Measurements from ENCODE around the gene BCL2L14. TPM values are rescaled to one million over a fixed set of nuclear protein-coding genes. Genes with fewer than 3 reads are reported as not detected.

The BCL2L14 gene
- total RNA-seq, 4 donors from 2014 or later = 0.81 TPM; not detected in 3

GRCh38 chr12:12083688-12084087 is 12.9 kb downstream of the BCL2L14 start:
- intact Hi-C loops (cut with DNase I) = no loop called here
- Histone ChIP-seq H3K4me3 (replicated peaks in 1 of 3) (no peak overlapping the region), H3K27ac (no peak overlapping the region), H3K4me1 (no peaks in the 10 kb centered on the region), H3K36me3 (no peaks in the 10 kb centered on the region), H3K9me3 (no peaks in the 10 kb centered on the region), H3K27me3 (no peaks in the 10 kb centered on the region)
- TF ChIP-seq POLR2A (IDR thresholded peaks at IDR 0.05) (no peak), CTCF (IDR thresholded peaks at IDR 0.05) (no peak)
- WGBS, 2 donors = 53 to 80% methylated on average over 8 of the region's 8 CpGs
- DNase-seq = no peak

- Histone ChIP-seq H3K4me1 (no peaks in the 10 kb centered on the region), H3K36me3 (no peaks in the 10 kb centered on the region), H3K27me3 (no peaks in the 10 kb centered on the region), H3K27ac (no peak overlapping the region), H3K4me3 (replicated peaks in 1 of 3) (no peak overlapping the region), H3K9me3 (no peaks in the 10 kb centered on the region)
- DNase-seq = no peak
- intact Hi-C loops (cut with DNase I) = no loop called here
- no peak for TF ChIP-seq CTCF (IDR thresholded peaks at IDR 0.05)
- no peak for TF ChIP-seq POLR2A (IDR thresholded peaks at IDR 0.05)
- 94 to 95% methylated on average over 5 of the region's 5 CpGs for WGBS, 2 donors
Measured at GRCh38 chr12:12086362-12086761, 15.6 kb downstream of the BCL2L14 start.

GRCh38 chr12:12086973-12087692 is 16.4 kb downstream of the BCL2L14 start:
- DNase-seq = no peak
- Histone ChIP-seq H3K9me3 (no peaks in the 10 kb centered on the region), H3K27me3 (no peaks in the 10 kb centered on the region), H3K27ac (no peak overlapping the region), H3K4me1 (peaks cover 0 to 2% of the 10 kb centered on the region in 2 donors), H3K4me3 (replicated peaks in 1 of 3) (no peak overlapping the region), H3K36me3 (no peaks in the 10 kb centered on the region)
- 84 to 85% methylated on average over 8 to 9 of the region's 9 CpGs for WGBS, 2 donors
- TF ChIP-seq POLR2A (IDR thresholded peaks at IDR 0.05) (no peak), CTCF (IDR thresholded peaks at IDR 0.05) (no peak)
- intact Hi-C loops (cut with DNase I) = no loop called here

GRCh38 chr12:12087693-12088034 is 16.9 kb downstream of the BCL2L14 start:
- Histone ChIP-seq H3K36me3 (no peaks in the 10 kb centered on the region), H3K9me3 (no peaks in the 10 kb centered on the region), H3K27ac (no peak overlapping the region), H3K4me1 (peaks cover 0 to 6% of the 10 kb centered on the region in 2 donors), H3K4me3 (replicated peaks in 1 of 3) (no peak overlapping the region), H3K27me3 (no peaks in the 10 kb centered on the region)
- WGBS, 2 donors = 91 to 92% methylated on average over 2 of the region's 2 CpGs
- intact Hi-C loops (cut with DNase I) = no loop called here
- TF ChIP-seq POLR2A (IDR thresholded peaks at IDR 0.05) (no peak), CTCF (IDR thresholded peaks at IDR 0.05) (no peak)
- DNase-seq = no peak

- Histone ChIP-seq H3K27ac (no peak overlapping the region), H3K27me3 (no peaks in the 10 kb centered on the region), H3K4me3 (replicated peaks in 1 of 3) (no peak overlapping the region), H3K4me1 (peaks cover 0 to 6% of the 10 kb centered on the region in 2 donors), H3K9me3 (no peaks in the 10 kb centered on the region), H3K36me3 (no peaks in the 10 kb centered on the region)
- 81 to 87% methylated on average over 10 of the region's 10 CpGs for WGBS, 2 donors
- TF ChIP-seq CTCF (IDR thresholded peaks at IDR 0.05) (no peak), POLR2A (IDR thresholded peaks at IDR 0.05) (no peak)
- intact Hi-C loops (cut with DNase I) = no loop called here
- DNase-seq = no peak
Measured at GRCh38 chr12:12088147-12088546, 17.4 kb downstream of the BCL2L14 start.

Measured in thyroid gland (tissue), 4 donors.